HG03432 (cell line): Measurements from ENCODE around the gene ZNF394.

Source experiments
- ATAC-seq: cut with Tn5 transposase; IDR thresholded peaks from one replicate; pipeline ENCODE4 v1.9.1; 2021; ENCODE audit warnings: mild to moderate bottlenecking, moderate library complexity; ENCODE audit not compliant: unreplicated experiment

ZNF394 gene

DNA sequence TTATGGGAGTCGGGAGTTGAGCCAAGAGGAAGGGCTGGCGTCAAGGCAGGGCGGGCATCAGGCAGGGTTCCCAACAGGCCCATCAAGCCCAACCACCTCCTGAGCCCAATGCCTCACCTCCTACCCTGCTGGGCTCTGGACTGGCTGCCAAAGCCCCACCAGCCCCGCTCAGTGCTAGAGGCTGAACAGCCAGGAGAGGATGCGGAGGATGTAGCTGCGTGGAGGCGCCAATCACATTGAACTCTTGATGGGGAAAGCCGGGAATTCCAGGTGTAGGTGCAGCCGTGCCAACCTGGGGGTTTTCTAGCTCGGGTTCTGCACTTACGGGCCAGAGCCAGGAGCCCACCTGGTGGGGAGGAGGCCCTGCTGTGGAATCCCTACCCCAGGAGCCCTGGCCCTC lies 47.0 kb downstream of the ZNF394 start:
- ATAC-seq = no peak

DNA sequence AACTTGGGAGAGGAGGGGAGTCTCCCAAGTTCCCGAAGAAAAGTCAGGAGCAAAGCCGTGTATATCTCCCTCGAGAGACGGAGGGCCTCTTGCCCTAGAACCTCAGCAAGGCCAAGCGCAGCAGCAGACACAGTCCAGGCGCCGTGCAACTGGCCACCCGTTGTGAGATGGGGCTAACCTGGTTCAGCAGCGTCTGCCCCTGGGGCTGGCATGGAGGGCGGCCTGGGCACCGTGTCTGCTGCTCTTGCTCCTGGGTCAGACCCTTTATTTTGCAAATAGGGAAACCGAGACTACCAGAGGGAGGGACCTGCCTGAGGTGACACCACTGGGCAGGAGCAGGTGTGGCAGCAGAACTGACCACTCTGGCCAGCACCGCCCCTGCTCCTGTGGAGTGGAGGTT lies 47.5 kb downstream of the ZNF394 start:
- no peak for ATAC-seq

GRCh38 chr7:99451936-99452335 lies 48.1 kb downstream of the ZNF394 start:
- ATAC-seq = no peak

GRCh38 chr7:99449326-99449725 lies 50.8 kb downstream of the ZNF394 start:
- no peak for ATAC-seq

GRCh38 chr7:99448855-99449254 lies 51.2 kb downstream of the ZNF394 start:
- ATAC-seq = no peak

DNA sequence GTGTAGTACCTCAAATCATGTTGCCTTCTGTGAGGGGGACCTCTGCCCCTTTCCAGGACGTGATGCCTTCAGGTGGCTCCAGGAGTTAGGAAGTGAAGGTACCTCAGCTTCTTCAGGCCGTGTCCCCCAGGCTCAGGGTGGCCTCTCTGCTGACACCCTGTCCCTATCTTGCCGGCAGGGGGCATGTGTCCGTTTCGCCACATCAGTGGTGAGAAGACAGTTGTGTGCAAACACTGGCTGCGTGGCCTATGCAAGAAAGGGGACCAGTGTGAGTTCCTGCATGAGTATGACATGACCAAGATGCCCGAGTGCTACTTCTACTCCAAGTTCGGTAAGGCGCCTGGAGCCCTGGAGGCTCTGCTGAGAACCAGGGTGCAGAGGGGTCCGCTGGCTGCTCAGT lies 52.1 kb downstream of the ZNF394 start:
- no peak for ATAC-seq

DNA sequence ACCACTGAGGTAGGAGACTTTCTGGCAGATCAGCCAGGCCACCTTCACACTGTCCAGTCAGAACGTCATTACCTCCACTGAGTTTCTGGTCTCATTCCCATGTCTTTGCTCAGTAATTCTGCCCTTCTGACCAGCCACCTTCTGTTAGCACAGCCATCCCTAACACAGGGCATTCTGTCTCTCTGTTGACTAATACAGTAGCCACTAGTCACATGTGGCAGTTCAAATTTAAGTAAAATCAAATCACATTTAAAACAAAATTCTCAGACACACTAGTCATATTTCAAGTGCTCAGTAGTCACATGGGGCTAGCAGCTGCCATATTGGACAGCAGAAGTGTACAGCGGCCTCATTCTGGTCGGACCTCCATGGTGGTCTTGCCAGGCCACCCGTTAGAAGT lies 54.0 kb downstream of the ZNF394 start:
- ATAC-seq = no peak
